Adrenal gland (tissue), 5 donors: Measurements from ENCODE around the gene RRBP1.

Experiments used
- POLR2A ChIP-seq, 2 donors: fragments of 450-650 bp; IDR thresholded peaks; one replicate each; pipeline ENCODE4 v1.6.1; 2017; ENCODE audit warnings: antibody characterized with exemption in 2 of 2, mild to moderate bottlenecking in 2 of 2, moderate library complexity in 1 of 2
- TF ChIP-seq, protein P1 (sequence below), 6 experiments: fragments of 450-650 bp in 4 of 6; fragments of 200-600 bp in 2 of 6; sonication (generic) in 1 of 6; IDR thresholded peaks; 1 replicate in 5 of 6; 2 replicates in 1 of 6; pipeline versions ENCODE4 v1.5.1 to v1.8.0; 2016 to 2021; ENCODE audit warnings: antibody characterized with exemption in 6 of 6, mild to moderate bottlenecking in 2 of 6, moderate library complexity in 1 of 6
- donor health status: DM: no; HTN: no; CAD: no.

DNA sequence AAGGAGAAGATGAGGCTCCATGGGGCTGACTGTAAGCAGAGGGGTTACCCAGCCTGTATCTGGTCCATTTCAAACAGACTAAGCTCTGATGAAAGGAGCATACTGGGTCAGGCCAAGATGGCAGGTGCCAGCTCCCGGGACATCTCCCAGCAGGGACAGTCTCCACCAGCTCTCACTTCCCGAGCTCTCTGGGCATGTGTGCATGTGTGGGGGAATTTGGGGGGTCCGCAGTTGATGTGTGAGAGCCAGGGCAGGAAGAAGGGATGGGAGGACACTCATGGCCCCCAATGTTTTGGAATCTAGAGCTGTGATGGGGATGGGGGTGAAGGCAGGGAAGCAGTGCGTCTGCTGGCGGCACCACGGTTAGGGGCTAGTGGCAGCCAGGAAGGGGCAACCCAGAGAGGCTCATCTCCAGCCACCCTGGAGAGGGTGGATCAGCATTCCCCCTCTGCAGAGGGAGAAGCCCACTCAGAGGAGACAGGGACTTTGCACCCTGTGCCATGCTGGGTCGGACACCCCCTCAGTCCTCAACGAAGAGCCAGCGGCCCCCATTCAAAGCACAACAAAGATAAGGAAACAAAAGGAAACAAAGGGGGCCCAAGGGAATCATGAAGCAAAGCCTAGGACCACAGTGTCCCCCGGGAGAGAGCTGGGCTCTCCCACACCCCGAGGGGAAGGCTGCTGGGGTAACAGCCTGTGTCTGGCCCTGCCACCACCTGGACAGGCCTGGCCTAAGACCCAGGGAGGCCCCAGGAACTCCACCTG, 59.8 kb downstream of the RRBP1 start:
- TF ChIP-seq, protein P1, sequence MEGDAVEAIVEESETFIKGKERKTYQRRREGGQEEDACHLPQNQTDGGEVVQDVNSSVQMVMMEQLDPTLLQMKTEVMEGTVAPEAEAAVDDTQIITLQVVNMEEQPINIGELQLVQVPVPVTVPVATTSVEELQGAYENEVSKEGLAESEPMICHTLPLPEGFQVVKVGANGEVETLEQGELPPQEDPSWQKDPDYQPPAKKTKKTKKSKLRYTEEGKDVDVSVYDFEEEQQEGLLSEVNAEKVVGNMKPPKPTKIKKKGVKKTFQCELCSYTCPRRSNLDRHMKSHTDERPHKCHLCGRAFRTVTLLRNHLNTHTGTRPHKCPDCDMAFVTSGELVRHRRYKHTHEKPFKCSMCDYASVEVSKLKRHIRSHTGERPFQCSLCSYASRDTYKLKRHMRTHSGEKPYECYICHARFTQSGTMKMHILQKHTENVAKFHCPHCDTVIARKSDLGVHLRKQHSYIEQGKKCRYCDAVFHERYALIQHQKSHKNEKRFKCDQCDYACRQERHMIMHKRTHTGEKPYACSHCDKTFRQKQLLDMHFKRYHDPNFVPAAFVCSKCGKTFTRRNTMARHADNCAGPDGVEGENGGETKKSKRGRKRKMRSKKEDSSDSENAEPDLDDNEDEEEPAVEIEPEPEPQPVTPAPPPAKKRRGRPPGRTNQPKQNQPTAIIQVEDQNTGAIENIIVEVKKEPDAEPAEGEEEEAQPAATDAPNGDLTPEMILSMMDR (IDR thresholded peaks at IDR 0.05): no peak
- no peak for TF ChIP-seq POLR2A (IDR thresholded peaks at IDR 0.05)
